ENCODE results near the gene SPCS1. TPM values are rescaled to one million over a fixed set of nuclear protein-coding genes. Genes with fewer than 3 reads are reported as not detected.

Gene SPCS1
- total and polyA plus RNA-seq, 12 donors = 21.7 to 122 (median 82.2) TPM

DNA sequence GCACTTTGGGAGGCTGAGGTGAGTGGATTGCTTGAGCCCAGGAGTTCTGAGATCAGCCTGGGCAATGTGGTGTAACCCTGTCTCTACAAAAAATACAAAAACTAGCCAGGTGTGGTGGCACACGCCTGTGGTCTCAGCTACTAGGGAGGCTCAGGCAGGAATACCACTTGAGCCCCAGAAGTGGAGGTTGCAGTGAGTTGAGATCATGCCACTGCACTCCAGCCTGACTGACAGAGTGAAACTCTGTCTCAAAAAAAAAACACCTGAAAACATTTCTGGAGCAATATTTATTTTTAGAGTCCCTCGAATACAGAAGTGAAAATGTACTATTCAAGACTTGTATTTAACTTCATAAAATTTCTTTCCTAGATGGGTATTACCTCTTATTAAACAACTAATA is 4.6 kb downstream of the SPCS1 start:
- Histone ChIP-seq H3K27ac (no peak overlapping the region), H3K9me3 (no peaks in the 10 kb centered on the region), H3K4me3 (no peak overlapping the region), H3K4me1 (peaks cover 6 to 20% (median 18%) of the 10 kb centered on the region in 9 donors), H3K27me3 (no peaks in the 10 kb centered on the region), H3K36me3 (peaks cover 0 to 55% (median 23%) of the 10 kb centered on the region in 9 donors)
- intact Hi-C loops (cut with DNase I) = no loop called here
- no peak for ATAC-seq
- WGBS, 2 donors = 76 to 85% methylated on average over 2 of the region's 2 CpGs
- no peak for DNase-seq
- TF ChIP-seq, protein P1, sequence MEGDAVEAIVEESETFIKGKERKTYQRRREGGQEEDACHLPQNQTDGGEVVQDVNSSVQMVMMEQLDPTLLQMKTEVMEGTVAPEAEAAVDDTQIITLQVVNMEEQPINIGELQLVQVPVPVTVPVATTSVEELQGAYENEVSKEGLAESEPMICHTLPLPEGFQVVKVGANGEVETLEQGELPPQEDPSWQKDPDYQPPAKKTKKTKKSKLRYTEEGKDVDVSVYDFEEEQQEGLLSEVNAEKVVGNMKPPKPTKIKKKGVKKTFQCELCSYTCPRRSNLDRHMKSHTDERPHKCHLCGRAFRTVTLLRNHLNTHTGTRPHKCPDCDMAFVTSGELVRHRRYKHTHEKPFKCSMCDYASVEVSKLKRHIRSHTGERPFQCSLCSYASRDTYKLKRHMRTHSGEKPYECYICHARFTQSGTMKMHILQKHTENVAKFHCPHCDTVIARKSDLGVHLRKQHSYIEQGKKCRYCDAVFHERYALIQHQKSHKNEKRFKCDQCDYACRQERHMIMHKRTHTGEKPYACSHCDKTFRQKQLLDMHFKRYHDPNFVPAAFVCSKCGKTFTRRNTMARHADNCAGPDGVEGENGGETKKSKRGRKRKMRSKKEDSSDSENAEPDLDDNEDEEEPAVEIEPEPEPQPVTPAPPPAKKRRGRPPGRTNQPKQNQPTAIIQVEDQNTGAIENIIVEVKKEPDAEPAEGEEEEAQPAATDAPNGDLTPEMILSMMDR (IDR thresholded peaks at IDR 0.05) = no peak

DNA sequence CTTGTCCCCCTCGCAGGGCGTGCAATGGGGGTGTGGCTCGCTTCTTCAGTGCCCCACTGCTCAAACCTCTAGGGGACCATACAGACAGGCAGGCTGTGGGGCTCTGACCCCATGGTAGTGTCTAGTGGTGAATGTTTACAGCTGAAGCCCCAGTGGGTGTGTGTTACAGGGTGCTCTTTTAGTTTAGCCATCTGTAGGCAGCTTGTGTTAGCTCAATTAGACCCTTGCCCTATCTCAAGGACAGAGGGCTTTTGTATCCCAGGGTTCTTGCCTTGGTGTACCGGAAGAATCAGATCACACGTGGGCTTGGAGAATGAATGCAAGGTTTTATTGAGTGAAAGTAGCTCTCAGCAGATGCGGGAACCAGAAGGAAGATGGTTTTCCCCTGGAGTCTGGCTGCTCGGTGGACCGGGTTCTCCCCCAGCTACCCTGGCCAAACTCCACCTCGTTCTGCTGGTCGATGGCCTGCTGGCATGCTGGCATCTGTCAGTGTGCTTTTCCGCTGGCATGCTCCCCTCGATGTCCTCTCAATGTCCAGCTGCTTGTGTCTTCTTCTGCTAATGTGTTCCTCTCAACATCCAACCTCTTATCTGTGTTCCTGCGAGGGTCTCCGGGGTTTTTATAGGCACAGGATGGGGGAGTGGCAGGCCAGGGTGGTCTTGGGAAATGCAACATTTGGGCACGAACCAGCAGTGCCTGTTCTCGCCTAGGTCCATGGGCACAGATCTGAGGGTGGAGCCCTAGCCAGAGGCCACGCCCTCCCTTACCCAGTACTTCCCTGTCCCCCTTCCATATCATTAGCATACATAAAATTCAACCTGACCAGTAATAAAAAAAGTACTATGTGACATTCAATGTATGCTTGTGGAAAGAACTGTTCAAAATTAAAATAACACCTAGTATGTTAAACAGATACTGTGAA is 6.6 kb downstream of the SPCS1 start:
- intact Hi-C loops (cut with DNase I) = no loop called here
- TF ChIP-seq, protein P1 (IDR thresholded peaks at IDR 0.05) = no peak

DNA sequence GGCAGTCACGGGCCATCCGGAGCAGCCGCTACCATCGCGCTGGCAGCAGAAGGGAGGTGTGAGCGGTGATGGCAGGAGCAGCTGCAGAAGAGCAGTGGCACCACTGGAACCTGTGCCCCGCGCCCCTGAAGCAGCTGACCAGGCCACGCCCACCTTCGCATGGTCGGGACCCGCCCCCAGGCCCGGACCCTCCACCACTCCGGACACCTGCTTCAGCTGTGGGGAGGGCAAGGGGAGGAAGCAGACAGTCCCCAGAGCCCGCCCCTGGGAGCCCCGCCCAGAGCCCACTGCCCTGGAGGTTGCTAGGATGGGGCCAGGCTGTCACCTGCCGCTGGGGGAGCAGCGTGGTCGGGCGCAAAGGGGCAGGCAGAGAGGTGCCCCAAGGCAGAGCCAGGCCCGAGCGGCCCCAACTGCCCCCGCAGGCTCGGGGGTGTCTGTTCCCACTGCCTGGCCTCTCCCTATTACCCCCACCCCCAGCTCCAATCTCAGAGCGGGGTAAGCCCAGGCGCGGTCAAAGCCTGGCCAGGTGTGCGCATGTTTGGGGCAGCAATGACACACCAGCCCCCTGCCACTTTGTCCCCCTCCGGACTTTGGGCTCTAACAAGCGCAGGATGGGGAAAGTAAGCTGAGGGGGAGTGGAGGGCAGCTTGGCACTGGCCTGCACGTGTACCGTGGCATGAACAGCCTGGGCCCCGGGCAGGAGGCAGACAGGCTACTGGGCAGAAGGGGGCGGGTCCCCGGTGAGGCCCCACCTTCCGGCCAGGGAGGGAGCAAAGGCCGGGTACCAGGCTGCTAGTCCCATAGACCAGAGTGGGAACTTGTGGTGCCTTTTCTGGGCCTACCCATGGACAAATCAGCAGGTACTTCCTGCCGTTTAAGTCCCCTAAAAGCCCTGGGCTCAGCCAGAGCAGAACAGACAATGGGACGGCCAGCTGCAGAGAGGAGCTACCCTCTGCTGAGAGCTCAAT is 8.7 kb downstream of the SPCS1 start:
- Histone ChIP-seq H3K4me1 (peaks cover 0 to 5% (median 0%) of the 10 kb centered on the region in 9 donors), H3K36me3 (peaks cover 0 to 46% (median 9%) of the 10 kb centered on the region in 9 donors), H3K27me3 (no peaks in the 10 kb centered on the region), H3K9me3 (peaks cover 0 to 7% (median 0%) of the 10 kb centered on the region in 11 donors), H3K4me3 (no peak overlapping the region), H3K27ac (no peak overlapping the region)
- WGBS, 2 donors = 38 to 54% methylated on average over 39 of the region's 39 CpGs
- intact Hi-C loops (cut with DNase I) = no loop called here
- DNase-seq (no peak), ATAC-seq (peak in 7 of 8 donors; percentile 20 to 64 (median 45))
- TF ChIP-seq, protein P1 (IDR thresholded peaks at IDR 0.05) = no peak

More for the DNA sequence above, 6.6 kb downstream of the SPCS1 start:
- ATAC-seq (no peak), DNase-seq (no peak)
- Histone ChIP-seq H3K36me3 (peaks cover 0 to 53% (median 21%) of the 10 kb centered on the region in 9 donors), H3K27ac (no peak overlapping the region), H3K4me1 (peaks cover 0 to 9% (median 6%) of the 10 kb centered on the region in 9 donors), H3K4me3 (no peak overlapping the region), H3K27me3 (no peaks in the 10 kb centered on the region), H3K9me3 (no peaks in the 10 kb centered on the region)
- WGBS, 2 donors = 90 to 95% methylated on average over 17 of the region's 17 CpGs

Measured in heart right ventricle (tissue), 16 donors.